ENCODE measurements around the gene C15orf62. TPM values are rescaled to one million over a fixed set of nuclear protein-coding genes. Genes with fewer than 3 reads are reported as not detected.

C15orf62 gene
- total RNA-seq, 1 donor from 2014 or later, result 0.96 TPM

DNA sequence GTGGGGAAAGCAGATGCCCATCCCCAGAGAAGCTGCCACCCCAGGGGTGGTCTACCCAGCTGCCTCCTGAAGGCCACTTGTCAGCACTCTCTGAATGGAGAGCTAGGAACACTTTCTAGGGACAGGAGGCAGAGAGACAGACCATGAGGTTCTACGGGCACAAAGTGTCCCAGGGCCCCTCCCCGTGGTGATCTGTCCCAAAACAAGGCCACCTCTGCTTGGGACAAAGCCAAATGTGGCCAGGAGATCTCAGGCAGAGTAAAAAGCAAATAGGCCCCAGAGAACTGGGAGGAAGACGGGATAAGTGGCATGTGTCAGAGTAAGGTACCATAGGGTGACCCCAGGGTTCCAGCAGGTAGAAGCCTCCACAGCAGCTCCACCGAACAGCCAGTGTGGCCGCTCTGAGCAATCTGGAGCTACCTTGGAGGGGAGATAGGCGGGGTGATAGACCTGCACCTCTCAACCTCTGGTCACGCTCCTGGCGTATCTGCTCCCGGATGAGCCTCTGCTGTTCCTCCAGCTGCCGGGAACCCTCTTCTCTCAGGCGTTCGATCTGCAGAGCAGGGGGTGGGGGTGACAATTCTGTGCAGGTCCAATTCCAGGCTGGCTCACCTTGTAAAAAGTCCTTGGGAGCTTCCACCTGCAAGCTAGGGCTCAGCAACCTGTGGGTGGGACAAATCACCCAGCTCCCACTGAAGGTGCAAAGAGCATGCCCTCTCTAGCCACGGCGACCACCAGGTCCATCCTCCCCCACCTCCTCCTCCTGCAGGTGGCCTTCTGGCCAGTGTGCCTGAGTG is 6.2 kb downstream of the C15orf62 start:
- H3K27me3 ChIP-seq, result no peaks in the 10 kb centered on the region
- DNase-seq (no peak), ATAC-seq (no peak)
- H3K9me3 ChIP-seq, result no peaks in the 10 kb centered on the region
- H3K36me3 ChIP-seq, result peaks cover 74% of the 10 kb centered on the region
- no peak overlapping the region for H3K27ac ChIP-seq
- TF ChIP-seq, protein P1, sequence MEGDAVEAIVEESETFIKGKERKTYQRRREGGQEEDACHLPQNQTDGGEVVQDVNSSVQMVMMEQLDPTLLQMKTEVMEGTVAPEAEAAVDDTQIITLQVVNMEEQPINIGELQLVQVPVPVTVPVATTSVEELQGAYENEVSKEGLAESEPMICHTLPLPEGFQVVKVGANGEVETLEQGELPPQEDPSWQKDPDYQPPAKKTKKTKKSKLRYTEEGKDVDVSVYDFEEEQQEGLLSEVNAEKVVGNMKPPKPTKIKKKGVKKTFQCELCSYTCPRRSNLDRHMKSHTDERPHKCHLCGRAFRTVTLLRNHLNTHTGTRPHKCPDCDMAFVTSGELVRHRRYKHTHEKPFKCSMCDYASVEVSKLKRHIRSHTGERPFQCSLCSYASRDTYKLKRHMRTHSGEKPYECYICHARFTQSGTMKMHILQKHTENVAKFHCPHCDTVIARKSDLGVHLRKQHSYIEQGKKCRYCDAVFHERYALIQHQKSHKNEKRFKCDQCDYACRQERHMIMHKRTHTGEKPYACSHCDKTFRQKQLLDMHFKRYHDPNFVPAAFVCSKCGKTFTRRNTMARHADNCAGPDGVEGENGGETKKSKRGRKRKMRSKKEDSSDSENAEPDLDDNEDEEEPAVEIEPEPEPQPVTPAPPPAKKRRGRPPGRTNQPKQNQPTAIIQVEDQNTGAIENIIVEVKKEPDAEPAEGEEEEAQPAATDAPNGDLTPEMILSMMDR (IDR thresholded peaks at IDR 0.05), result no peak
- peaks cover 10% of the 10 kb centered on the region for H3K4me1 ChIP-seq
- intact Hi-C loops (cut with DNase I), result no loop called here
- H3K4me3 ChIP-seq, result no peak overlapping the region

DNA sequence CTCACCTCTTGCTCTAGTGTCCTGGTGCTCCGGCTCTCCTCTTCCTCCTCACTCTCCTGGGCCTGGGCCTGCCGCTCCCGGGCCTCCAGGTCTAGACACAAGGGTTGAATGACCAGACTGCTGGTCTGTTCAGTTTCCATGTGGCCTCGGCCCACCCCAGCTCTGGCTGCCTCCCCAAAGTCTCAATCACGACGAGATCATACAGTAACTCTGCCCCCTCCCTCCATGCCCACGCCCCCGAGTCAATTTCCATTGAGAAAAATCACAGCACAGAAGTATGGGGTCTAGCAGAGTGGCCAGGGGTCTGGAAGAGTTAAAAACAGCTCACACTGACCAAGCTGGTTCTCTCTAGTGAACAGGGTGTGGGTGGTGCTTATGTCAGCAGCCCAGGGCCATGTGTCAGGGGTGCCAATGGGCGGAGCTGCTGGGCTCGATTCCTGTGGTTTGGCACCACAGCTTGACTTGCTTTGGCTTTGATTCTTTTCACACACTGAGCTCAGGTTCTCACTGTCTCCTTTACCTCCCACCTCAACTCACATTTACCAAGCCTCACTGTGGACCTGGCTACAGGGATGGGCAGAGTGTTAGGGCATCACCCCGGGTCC is 6.9 kb downstream of the C15orf62 start:
- H3K27ac ChIP-seq, result no peak overlapping the region
- DNase-seq, result peak; percentile 86
- TF ChIP-seq, protein P1 (IDR thresholded peaks at IDR 0.05), result no peak

DNA sequence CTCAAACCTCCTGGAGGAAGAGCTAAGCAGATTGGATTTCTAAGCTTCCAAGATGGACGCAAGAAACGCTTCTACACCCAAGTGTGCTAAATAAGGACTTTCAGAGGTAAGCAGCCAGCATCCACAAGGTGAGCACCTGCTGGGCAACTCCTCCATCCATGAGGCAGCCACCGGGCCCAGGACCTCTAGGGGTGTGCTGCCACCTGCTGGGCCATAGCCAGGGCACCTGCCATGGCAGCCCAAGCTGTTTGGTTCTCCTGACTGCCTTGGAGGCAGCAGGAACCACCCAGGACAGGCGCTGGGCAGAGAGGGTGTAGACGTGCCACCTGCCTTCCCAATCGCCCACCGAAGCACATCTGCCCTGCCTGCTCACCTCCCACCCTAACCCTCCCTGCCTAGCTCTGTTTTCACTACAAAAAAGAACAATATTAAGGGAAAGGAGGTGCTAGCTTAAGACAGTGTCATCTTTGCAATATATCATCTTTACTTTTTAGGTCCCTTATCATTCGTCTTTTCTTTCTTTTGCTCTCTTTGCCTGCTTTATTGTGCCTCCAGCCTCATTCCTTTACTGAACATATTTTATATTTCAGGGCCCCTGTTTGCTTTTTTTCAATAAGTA is 12.9 kb downstream of the C15orf62 start:
- TF ChIP-seq, protein P1 (IDR thresholded peaks at IDR 0.05), result peak; percentile 76
- H3K27me3 ChIP-seq, result no peaks in the 10 kb centered on the region
- peaks cover 20% of the 10 kb centered on the region for H3K36me3 ChIP-seq
- H3K9me3 ChIP-seq, result no peaks in the 10 kb centered on the region
- intact Hi-C loops (cut with DNase I), result no loop called here
- peaks cover 12% of the 10 kb centered on the region for H3K4me1 ChIP-seq
- no peak overlapping the region for H3K4me3 ChIP-seq
- ATAC-seq, result peak; percentile 94
- H3K27ac ChIP-seq, result no peak overlapping the region
- DNase-seq, result peak; percentile 91

More for the DNA sequence above, 6.9 kb downstream of the C15orf62 start:
- intact Hi-C loops (cut with DNase I), result no loop called here
- peak; percentile 92 for ATAC-seq
- H3K36me3 ChIP-seq, result peaks cover 74% of the 10 kb centered on the region
- H3K4me3 ChIP-seq, result no peak overlapping the region
- no peaks in the 10 kb centered on the region for H3K27me3 ChIP-seq
- H3K9me3 ChIP-seq, result no peaks in the 10 kb centered on the region
- H3K4me1 ChIP-seq, result peaks cover 10% of the 10 kb centered on the region

DNA sequence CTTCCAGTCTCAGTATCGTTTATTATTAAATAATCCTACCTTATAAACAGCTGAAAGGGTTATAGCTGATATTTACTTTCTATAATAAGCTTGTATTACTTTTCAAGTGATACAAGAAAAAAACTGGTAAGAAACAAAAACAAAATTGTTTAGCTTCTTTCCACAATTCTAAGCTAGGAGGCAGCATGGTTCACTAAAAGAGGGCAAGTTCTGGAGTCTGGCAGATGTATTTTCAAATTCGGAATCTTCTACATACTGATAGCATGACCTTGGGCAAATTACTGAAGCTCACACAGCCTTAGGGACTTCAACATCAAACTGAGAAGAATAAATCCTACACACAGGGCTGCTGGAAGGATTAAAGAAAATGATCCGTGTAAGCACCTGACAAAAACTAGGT is 15.4 kb downstream of the C15orf62 start:
- intact Hi-C loops (cut with DNase I), result no loop called here
- ATAC-seq, result no peak
- DNase-seq, result no peak
- H3K36me3 ChIP-seq, result no peaks in the 10 kb centered on the region
- H3K27me3 ChIP-seq, result no peaks in the 10 kb centered on the region
- H3K4me3 ChIP-seq, result no peak overlapping the region
- TF ChIP-seq, protein P1 (IDR thresholded peaks at IDR 0.05), result no peak
- no peaks in the 10 kb centered on the region for H3K9me3 ChIP-seq
- H3K4me1 ChIP-seq, result peaks cover 17% of the 10 kb centered on the region
- no peak overlapping the region for H3K27ac ChIP-seq

DNA sequence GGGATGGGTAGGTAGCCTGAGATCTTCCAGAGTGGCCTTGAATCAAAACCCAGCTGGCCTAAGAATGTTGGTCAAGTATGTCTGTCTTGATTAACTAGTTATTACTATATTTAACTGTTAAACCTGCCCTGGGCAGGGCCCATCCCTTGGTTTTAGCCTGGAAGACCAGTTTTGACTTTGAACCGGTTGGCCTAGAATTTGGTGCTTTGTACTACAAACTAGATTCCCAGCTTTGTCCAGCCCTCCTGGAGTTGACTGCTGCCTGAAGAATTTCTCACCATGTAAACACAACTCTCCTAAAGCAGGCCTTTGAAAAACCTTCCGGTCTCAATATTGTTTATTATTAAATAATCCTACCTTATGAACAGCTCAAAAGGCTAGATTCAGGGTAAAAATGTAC is 16.0 kb downstream of the C15orf62 start:
- no peaks in the 10 kb centered on the region for H3K36me3 ChIP-seq
- DNase-seq (no peak), ATAC-seq (no peak)
- no peaks in the 10 kb centered on the region for H3K27me3 ChIP-seq
- no peak overlapping the region for H3K27ac ChIP-seq
- no peak overlapping the region for H3K4me3 ChIP-seq
- H3K9me3 ChIP-seq, result no peaks in the 10 kb centered on the region
- intact Hi-C loops (cut with DNase I), result no loop called here
- TF ChIP-seq, protein P1 (IDR thresholded peaks at IDR 0.05), result no peak
- H3K4me1 ChIP-seq, result peaks cover 17% of the 10 kb centered on the region

Data from upper lobe of right lung (tissue), 1 donor.